Natural killer cell (primary cell): ENCODE measurements around the gene PTPRN2. TPM values are rescaled to one million over a fixed set of nuclear protein-coding genes. Genes with fewer than 3 reads are reported as not detected.

Experiments used
- ATAC-seq, 3 donors: fragments of 150-1000 bp in 2 of 3; fragments of 200-7000 bp in 1 of 3; cut with Tn5 transposase; 1 replicate in 1 of 3; 2 replicates in 2 of 3; pipeline ENCODE4 v1.10.0; 2021; ENCODE audit warnings: mild to moderate bottlenecking in 2 of 3, moderate library complexity in 2 of 3
- DNase-seq, 2 donors: peaks; one replicate each; pipeline versions ENCODE4 v3.0.0 to v3.0.0-alpha.2; 2013 to 2021; ENCODE audit warnings: mixed read lengths in 1 of 2
- H3K27ac ChIP-seq: one replicate; pipeline ENCODE4 v1.5.1; 2013; ENCODE audit warnings: mild to moderate bottlenecking, low read length
- H3K27me3 ChIP-seq: one replicate; pipeline ENCODE4 v1.6.1; 2013; ENCODE audit warnings: low read length; ENCODE audit not compliant: control insufficient read depth, insufficient read depth
- H3K36me3 ChIP-seq: one replicate; pipeline ENCODE4 v1.6.1; 2013; ENCODE audit warnings: low read length; ENCODE audit not compliant: control insufficient read depth, insufficient read depth
- H3K4me1 ChIP-seq: one replicate; pipeline ENCODE4 v1.6.1; 2013; ENCODE audit warnings: low read length; ENCODE audit not compliant: control insufficient read depth, insufficient read depth
- H3K4me3 ChIP-seq: one replicate; pipeline ENCODE4 v1.5.1; 2013; ENCODE audit warnings: low read length
- H3K9me3 ChIP-seq: one replicate; pipeline ENCODE4 v1.6.1; 2013; ENCODE audit warnings: low read length; ENCODE audit not compliant: control insufficient read depth, insufficient read depth
- H3K27ac Mint-ChIP-seq, 2 donors: one replicate each; pipeline ENCODE4 v1.8.0; 2022; ENCODE audit warnings: mild to moderate bottlenecking in 2 of 2, mixed read lengths in 2 of 2, moderate library complexity in 1 of 2
- H3K27me3 Mint-ChIP-seq, 2 donors: one replicate each; pipeline ENCODE4 v1.8.0; 2022; ENCODE audit warnings: low read depth in 2 of 2, mixed read lengths in 2 of 2
- H3K36me3 Mint-ChIP-seq: one replicate; pipeline ENCODE4 v1.8.0; 2022; ENCODE audit warnings: mixed read lengths
- H3K4me1 Mint-ChIP-seq, 2 donors: one replicate each; pipeline ENCODE4 v1.8.0; 2022; ENCODE audit warnings: mixed read lengths in 2 of 2
- H3K4me3 Mint-ChIP-seq: one replicate; pipeline ENCODE4 v1.8.0; 2022; ENCODE audit warnings: mild to moderate bottlenecking, moderate library complexity, mixed read lengths
- H3K9me3 Mint-ChIP-seq, 2 donors: one replicate each; pipeline ENCODE4 v1.8.0; 2022; ENCODE audit warnings: mixed read lengths in 2 of 2
- WGBS: methylation state at CpG from one replicate; pipeline ENCODE4 v1.1.7; 2013; ENCODE audit warnings: missing lambda C conversion rate; ENCODE audit not compliant: insufficient coverage; 5-methylcytosine and 5-hydroxymethylcytosine counted together
- intact Hi-C: fragments of 100-400 bp; cut with micrococcal nuclease; formaldehyde crosslinking; loops from one replicate; pipeline ENCODE4 v1.14.2; 2022
- total RNA-seq, 4 donors: library from RNA; stranded (reverse); fragments of 120-200 nt in 1 of 4; gene quantifications; one replicate each; pipeline versions ENCODE4 v1.2.3 to v1.2.4, GENCODE V29; 2013 to 2022
- TF ChIP-seq, protein P1 (sequence below): fragments of 200-600 bp; IDR thresholded peaks from one replicate; pipeline ENCODE4 v1.8.0; 2022; ENCODE audit warnings: antibody characterized with exemption

The PTPRN2 gene
- total RNA-seq, 3 donors from 2014 or later (not counting 1 experiment from before 2014, with no cell fraction given), result 1.3 to 2.5 (median 1.9) TPM

DNA sequence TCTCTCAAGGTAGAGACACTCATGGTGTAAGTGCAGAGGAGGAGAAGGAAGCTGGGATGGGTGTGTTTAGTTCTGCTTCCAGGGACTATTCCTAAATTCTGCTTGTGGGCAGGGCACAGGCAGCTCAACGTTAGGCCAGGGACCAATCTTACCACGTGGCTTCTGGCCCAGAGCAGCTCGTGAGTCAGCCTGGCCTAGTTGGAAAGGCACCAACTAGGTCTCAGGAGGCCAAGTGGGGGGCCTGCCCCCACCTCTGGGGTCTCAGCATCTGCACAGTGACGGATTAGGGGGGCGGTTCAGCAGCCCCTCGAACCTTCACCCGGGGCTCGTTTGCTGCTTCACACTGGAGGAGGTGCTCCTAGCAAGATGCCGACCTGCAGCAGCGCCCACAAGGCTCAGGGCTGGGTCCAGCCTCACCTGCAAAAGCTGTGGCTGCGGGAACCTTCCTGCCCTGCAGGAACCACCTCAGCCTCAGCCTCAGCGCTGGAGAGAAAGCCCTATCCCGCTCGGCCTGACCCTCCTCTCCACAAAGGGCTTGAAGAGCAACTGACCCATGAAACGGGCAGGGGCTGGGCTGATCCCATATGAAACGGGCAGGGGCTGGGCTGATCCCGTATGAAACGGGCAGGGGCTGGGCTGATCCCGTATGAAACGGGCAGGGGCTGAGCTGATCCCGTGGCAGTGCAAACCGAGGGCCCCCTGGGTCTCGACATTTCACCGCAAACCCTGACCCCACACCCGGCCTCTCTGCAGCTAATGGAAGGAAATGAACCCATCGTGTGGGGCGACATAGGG lies 803.4 kb downstream of the PTPRN2 start:
- no peak for DNase-seq
- Histone ChIP-seq H3K36me3 (no peaks in the 10 kb centered on the region), H3K27me3 (no peaks in the 10 kb centered on the region), H3K9me3 (no peaks in the 10 kb centered on the region), H3K27ac (no peak overlapping the region), H3K4me1 (no peaks in the 10 kb centered on the region), H3K4me3 (no peak overlapping the region)
- 81% methylated on average over 27 of the region's 27 CpGs for WGBS
- H3K9me3 Mint-ChIP-seq, result no peaks in the 10 kb centered on the region
- H3K27ac Mint-ChIP-seq, result no peak overlapping the region
- intact Hi-C loops, result no loop called here
- H3K4me1 Mint-ChIP-seq, result no peaks in the 10 kb centered on the region
- H3K27me3 Mint-ChIP-seq, result no peaks in the 10 kb centered on the region
- TF ChIP-seq, protein P1, sequence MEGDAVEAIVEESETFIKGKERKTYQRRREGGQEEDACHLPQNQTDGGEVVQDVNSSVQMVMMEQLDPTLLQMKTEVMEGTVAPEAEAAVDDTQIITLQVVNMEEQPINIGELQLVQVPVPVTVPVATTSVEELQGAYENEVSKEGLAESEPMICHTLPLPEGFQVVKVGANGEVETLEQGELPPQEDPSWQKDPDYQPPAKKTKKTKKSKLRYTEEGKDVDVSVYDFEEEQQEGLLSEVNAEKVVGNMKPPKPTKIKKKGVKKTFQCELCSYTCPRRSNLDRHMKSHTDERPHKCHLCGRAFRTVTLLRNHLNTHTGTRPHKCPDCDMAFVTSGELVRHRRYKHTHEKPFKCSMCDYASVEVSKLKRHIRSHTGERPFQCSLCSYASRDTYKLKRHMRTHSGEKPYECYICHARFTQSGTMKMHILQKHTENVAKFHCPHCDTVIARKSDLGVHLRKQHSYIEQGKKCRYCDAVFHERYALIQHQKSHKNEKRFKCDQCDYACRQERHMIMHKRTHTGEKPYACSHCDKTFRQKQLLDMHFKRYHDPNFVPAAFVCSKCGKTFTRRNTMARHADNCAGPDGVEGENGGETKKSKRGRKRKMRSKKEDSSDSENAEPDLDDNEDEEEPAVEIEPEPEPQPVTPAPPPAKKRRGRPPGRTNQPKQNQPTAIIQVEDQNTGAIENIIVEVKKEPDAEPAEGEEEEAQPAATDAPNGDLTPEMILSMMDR, result no peak
- no peak for ATAC-seq
- no peak overlapping the region for H3K4me3 Mint-ChIP-seq
- H3K36me3 Mint-ChIP-seq, result no peaks in the 10 kb centered on the region

DNA sequence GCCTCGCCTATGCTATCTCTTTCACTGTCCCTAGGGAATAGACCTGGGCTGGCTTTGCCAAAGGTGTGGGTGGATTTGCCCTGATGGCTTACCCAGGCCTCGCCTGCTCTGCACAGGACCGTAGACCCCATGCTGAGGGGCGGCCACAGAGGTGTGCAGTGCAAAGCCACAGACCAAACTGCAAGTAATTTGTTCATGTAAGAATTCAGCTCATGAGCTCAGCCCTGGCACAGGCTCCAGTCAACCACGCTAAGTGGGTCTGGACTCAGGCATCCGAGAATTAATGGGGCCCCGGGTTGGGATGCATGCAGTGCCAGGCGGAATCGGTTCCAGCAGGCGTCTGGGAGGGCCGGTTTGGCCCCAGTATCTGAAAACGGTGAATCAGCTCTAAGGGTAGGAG lies 805.6 kb downstream of the PTPRN2 start:
- TF ChIP-seq, protein P1, result no peak
- Mint-ChIP-seq H3K36me3 (no peaks in the 10 kb centered on the region), H3K27ac (no peak overlapping the region), H3K4me1 (no peaks in the 10 kb centered on the region), H3K4me3 (no peak overlapping the region), H3K9me3 (no peaks in the 10 kb centered on the region), H3K27me3 (peaks cover under 1 to 8% of the 10 kb centered on the region in 2 donors)
- H3K27me3 ChIP-seq, result no peaks in the 10 kb centered on the region
- H3K9me3 ChIP-seq, result no peaks in the 10 kb centered on the region
- no peak overlapping the region for H3K4me3 ChIP-seq
- DNase-seq, result no peak
- H3K36me3 ChIP-seq, result no peaks in the 10 kb centered on the region
- no peak overlapping the region for H3K27ac ChIP-seq
- no peaks in the 10 kb centered on the region for H3K4me1 ChIP-seq
- 90% methylated on average over 12 of the region's 12 CpGs for WGBS
- ATAC-seq, result no peak
- intact Hi-C loops, result no loop called here

- Histone ChIP-seq H3K4me3 (no peak overlapping the region), H3K4me1 (no peaks in the 10 kb centered on the region), H3K9me3 (no peaks in the 10 kb centered on the region), H3K36me3 (no peaks in the 10 kb centered on the region), H3K27ac (no peak overlapping the region), H3K27me3 (no peaks in the 10 kb centered on the region)
- intact Hi-C loops, result no loop called here
- no peaks in the 10 kb centered on the region for H3K9me3 Mint-ChIP-seq
- H3K27me3 Mint-ChIP-seq, result peaks cover 4 to 12% of the 10 kb centered on the region in 2 donors
- WGBS, result 80% methylated on average over 15 of the region's 15 CpGs
- no peak for ATAC-seq
- H3K27ac Mint-ChIP-seq, result no peak overlapping the region
- H3K36me3 Mint-ChIP-seq, result no peaks in the 10 kb centered on the region
- no peak for DNase-seq
- H3K4me1 Mint-ChIP-seq, result no peaks in the 10 kb centered on the region
- TF ChIP-seq, protein P1, result no peak
- H3K4me3 Mint-ChIP-seq, result no peak overlapping the region
Measured at GRCh38 chr7:157780721-157781120, 806.9 kb downstream of the PTPRN2 start.

DNA sequence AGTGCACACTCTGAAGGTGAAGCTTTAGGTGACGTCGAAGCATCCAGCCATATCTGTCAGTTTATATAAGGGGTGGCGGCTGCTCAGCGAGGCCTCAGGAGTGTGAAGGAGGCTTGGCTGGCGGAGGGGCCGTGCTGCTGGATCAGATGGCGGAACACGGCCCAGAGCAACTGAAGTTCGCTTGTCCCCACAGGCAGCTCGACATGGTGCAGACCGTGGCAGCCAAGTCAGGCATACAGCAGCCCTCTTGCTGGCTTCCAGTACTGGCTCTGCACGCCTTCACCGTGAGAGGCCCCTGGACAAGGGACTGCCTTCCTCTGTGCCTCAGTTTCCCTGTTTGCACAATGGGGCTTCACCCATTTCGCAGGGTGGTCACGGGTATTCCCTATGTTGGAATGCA lies 807.3 kb downstream of the PTPRN2 start:
- Histone ChIP-seq H3K27me3 (no peaks in the 10 kb centered on the region), H3K9me3 (no peaks in the 10 kb centered on the region), H3K27ac (no peak overlapping the region), H3K4me1 (no peaks in the 10 kb centered on the region), H3K36me3 (no peaks in the 10 kb centered on the region), H3K4me3 (no peak overlapping the region)
- Mint-ChIP-seq H3K27ac (no peak overlapping the region), H3K27me3 (peaks cover 4 to 12% of the 10 kb centered on the region in 2 donors), H3K4me1 (no peaks in the 10 kb centered on the region), H3K9me3 (no peaks in the 10 kb centered on the region), H3K4me3 (no peak overlapping the region), H3K36me3 (no peaks in the 10 kb centered on the region)
- intact Hi-C loops, result no loop called here
- DNase-seq (no peak), ATAC-seq (no peak)
- WGBS, result 90% methylated on average over 15 of the region's 15 CpGs
- TF ChIP-seq, protein P1, result no peak
